HPDE6-E6E7 (cell line): ENCODE data around the gene NKX1-1.

ENCODE experiments used
- DNase-seq: peaks from one replicate; pipeline ENCODE4 v3.0.0; 2011; ENCODE audit warnings: missing footprints; ENCODE audit errors: extremely low spot score

NKX1-1 gene

GRCh38 chr4:1385373-1386340 lies 20.6 kb downstream of the NKX1-1 start:
- no peak for DNase-seq

- DNase-seq, result no peak
These were observed 21.4 kb downstream of the NKX1-1 start for GRCh38 chr4:1384675-1385372.

GRCh38 chr4:1383728-1384591 lies 22.3 kb downstream of the NKX1-1 start:
- DNase-seq, result no peak

GRCh38 chr4:1382776-1383727 lies 23.2 kb downstream of the NKX1-1 start:
- no peak for DNase-seq

GRCh38 chr4:1381944-1382541 lies 24.2 kb downstream of the NKX1-1 start:
- no peak for DNase-seq

- DNase-seq, result no peak
These were observed 25.0 kb downstream of the NKX1-1 start for GRCh38 chr4:1381181-1381621.

- no peak for DNase-seq
These were observed 25.7 kb downstream of the NKX1-1 start for GRCh38 chr4:1380368-1381151.

GRCh38 chr4:1379801-1380331 lies 26.4 kb downstream of the NKX1-1 start:
- DNase-seq, result no peak

GRCh38 chr4:1379351-1379781 lies 26.9 kb downstream of the NKX1-1 start:
- DNase-seq, result no peak

- no peak for DNase-seq
These were observed 27.5 kb downstream of the NKX1-1 start for GRCh38 chr4:1378559-1379231.

GRCh38 chr4:1377606-1378261 lies 28.5 kb downstream of the NKX1-1 start:
- DNase-seq, result no peak

- DNase-seq, result no peak
These were observed 29.2 kb downstream of the NKX1-1 start for GRCh38 chr4:1376841-1377605.

GRCh38 chr4:1376391-1376840 lies 29.8 kb downstream of the NKX1-1 start:
- no peak for DNase-seq

- DNase-seq, result no peak
These were observed 30.4 kb downstream of the NKX1-1 start for GRCh38 chr4:1375761-1376322.

- no peak for DNase-seq
These were observed 31.1 kb downstream of the NKX1-1 start for GRCh38 chr4:1375051-1375721.

GRCh38 chr4:1374706-1375045 lies 31.6 kb downstream of the NKX1-1 start:
- no peak for DNase-seq
